Right lung (tissue), 10 donors: ENCODE data around the gene UBE2Z. TPM values are rescaled to one million over a fixed set of nuclear protein-coding genes. Genes with fewer than 3 reads are reported as not detected.
"Not testable (repeated sequence)": the region's sequence is repeated elsewhere in the genome, so short reads cannot be mapped to it uniquely, and the experiment has no call there.

Experiments used
- DNase-seq, 2 donors: peaks; one replicate each; pipeline ENCODE4 v3.0.0-alpha.2; 2013
- long read RNA-seq, 8 donors: transcript quantifications; one replicate each; lab custom pipeline, GENCODE V29; 2026
- polyA plus RNA-seq, 5 donors: library from polyadenylated mRNA; unstranded; fragments of 120-200 nt; gene quantifications; one replicate each; pipeline versions ENCODE4 v1.2.1 to v1.2.3, GENCODE V29; 2013; ENCODE audit warnings: inconsistent platforms in 1 of 5, low replicate concordance in 1 of 5; ENCODE audit not compliant: insufficient read length in 5 of 5, insufficient read depth in 1 of 5

The UBE2Z gene
- polyA plus RNA-seq: 100 to 1,000 TPM in 4 of 5 donors, 10 to 100 TPM in 1; 92.1 to 113 (median 104) TPM
- long read RNA-seq, donor 1, full-length matches to known transcripts: 35 of 42 reads
- long read RNA-seq, donor 1, partial matches to known transcripts: 7 of 42 reads
- long read RNA-seq, donor 1, other reads (novel, unspliced or antisense): 0 of 42 reads
- long read RNA-seq, donor 2, transcript UBE2Z-201 (7 exons, 3,122 nt): major isoform, 20 of 20 reads
- long read RNA-seq, donor 2, partial matches to known transcripts: 0 of 20 reads
- long read RNA-seq, donor 2, other reads (novel, unspliced or antisense): 0 of 20 reads
- long read RNA-seq, donor 3, full-length matches to known transcripts: 29 of 34 reads
- long read RNA-seq, donor 3, partial matches to known transcripts: 5 of 34 reads
- long read RNA-seq, donor 3, other reads (novel, unspliced or antisense): 0 of 34 reads
- long read RNA-seq, donor 4, full-length matches to known transcripts: 20 of 20 reads
- long read RNA-seq, donor 4, partial matches to known transcripts: 0 of 20 reads
- long read RNA-seq, donor 4, other reads (novel, unspliced or antisense): 0 of 20 reads
- long read RNA-seq, donor 5, full-length matches to known transcripts: 30 of 62 reads
- long read RNA-seq, donor 5, partial matches to known transcripts: 32 of 62 reads
- long read RNA-seq, donor 5, other reads (novel, unspliced or antisense): 0 of 62 reads
- long read RNA-seq, donor 6, full-length matches to known transcripts: 37 of 183 reads
- long read RNA-seq, donor 6, partial matches to known transcripts: 90 of 183 reads
- long read RNA-seq, donor 6, other reads (novel, unspliced or antisense): 56 of 183 reads
- long read RNA-seq, donor 7, full-length matches to known transcripts: 35 of 218 reads
- long read RNA-seq, donor 7, partial matches to known transcripts: 51 of 218 reads
- long read RNA-seq, donor 7, other reads (novel, unspliced or antisense): 132 of 218 reads
- long read RNA-seq, donor 8, transcript UBE2Z-201 (7 exons, 3,122 nt): major isoform, 6 of 8 reads
- long read RNA-seq, donor 8, partial matches to known transcripts: 0 of 8 reads
- long read RNA-seq, donor 8, other reads (novel, unspliced or antisense): 0 of 8 reads

GRCh38 chr17:48908047-48908843 lies at the start of gene UBE2Z:
Gene UBE2Z (plus strand): TSS chr17:48908407. CDS start chr17:48908504, 97 bp downstream.
- peak; percentile 96 for DNase-seq

GRCh38 chr17:48860034-48860433 lies 48.2 kb upstream of the UBE2Z start:
- DNase-seq: no peak

- DNase-seq: no peak
Observed at GRCh38 chr17:48860456-48860855, 47.8 kb upstream of the UBE2Z start.

GRCh38 chr17:48868916-48869500 lies 39.2 kb upstream of the UBE2Z start:
- no peak for DNase-seq

DNA sequence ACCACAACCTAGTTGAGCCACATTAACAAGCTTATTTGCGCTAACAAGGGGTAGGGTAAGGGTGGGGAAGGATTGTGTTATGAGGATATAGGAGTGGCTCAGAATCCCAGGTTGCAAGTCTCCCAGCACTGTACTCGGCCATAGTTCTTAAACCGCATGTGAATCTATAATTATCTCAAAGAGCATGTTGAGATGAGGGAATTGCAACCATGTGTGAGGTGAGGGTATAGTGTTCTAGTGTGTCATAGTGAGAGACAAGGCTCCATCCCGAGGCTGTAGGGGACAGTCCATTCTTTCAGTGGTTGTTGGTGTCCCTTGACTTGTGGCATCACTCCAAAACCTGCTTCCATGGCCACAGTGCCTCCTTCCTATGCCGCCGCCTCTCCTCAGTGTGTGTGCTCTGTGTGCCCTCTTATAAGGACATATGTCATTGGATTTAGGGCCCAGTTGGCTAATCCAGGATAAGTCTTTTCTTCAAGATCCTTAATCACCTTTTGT lies 38.3 kb upstream of the UBE2Z start:
- DNase-seq: no peak

- DNase-seq: no peak
Observed at GRCh38 chr17:48871035-48871550, 37.1 kb upstream of the UBE2Z start.

GRCh38 chr17:48871551-48872351 lies 36.5 kb upstream of the UBE2Z start:
- DNase-seq: no peak

- DNase-seq: not testable (repeated sequence)
Observed at GRCh38 chr17:48872409-48872808, 35.8 kb upstream of the UBE2Z start.

DNA sequence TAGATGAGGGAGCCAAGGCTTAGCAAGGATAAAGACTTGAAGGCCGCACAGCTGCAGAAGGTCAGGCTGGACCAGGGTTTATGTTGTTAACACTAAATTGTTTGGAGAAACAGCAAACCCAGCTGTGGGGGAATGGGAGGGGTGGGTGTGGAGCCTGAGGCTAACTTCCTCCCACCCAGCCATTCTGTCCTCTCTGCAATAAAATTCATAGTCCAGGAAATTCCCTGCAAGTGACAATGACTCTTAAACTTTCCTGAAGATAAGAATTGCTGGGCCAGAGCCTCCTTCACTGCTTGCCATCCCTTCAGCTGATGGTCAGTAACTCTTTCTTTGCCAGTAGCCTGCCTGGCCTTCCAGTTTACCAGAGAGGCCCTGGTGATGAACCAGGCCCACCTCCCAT lies 35.0 kb upstream of the UBE2Z start:
- peak in 1 of 2 donors; percentile 30 for DNase-seq

- no peak for DNase-seq
Observed at GRCh38 chr17:48873696-48874443, 34.3 kb upstream of the UBE2Z start.

DNA sequence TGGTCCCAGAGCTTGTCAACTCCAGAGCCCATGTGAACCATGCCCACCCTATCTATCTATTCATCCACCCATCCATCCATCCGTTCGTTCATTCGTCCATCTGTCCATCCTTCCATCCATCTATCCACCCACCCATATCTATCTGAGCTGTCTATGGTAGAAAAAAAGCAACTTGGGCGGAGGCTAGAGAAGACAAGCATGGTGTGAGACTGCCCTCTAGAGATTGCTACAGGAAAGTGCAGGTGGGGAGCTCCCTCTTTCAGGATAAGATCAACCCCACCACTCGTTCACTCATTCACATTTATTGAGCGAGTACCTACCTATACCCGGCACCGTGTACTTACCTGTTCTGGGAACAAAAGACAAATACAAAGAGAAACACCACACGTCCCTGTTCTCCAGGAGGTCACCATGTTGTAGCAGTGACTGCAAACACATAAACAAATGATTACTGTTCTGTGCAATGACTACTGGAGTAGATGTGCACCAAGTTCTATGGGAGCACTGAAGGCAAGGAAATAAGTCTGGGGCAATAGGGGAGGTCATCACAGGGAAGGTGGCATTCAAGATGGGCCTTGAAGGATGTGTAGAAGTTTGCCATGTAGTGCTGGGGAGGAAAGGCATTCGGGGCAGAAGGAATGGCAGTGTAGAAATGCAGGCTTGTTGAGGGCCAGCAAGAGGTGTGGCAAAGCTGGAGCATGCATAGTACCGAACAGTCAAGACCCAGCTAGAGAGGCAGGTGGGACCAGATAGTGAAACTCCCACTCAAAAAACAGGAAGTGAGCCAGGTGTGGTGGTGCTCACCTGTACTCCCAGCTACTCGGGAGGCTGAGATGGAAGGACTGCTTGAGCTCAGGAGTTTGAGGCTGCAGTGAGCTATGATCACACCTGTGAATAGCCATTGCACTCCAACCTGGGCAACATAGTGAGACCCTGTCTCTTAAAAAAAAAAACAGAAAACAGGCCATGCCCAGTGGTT lies 29.0 kb upstream of the UBE2Z start:
- peak; percentile 38 to 60 for DNase-seq

- no peak for DNase-seq
Observed at GRCh38 chr17:48882272-48882671, 25.9 kb upstream of the UBE2Z start.

- no peak for DNase-seq
Observed at GRCh38 chr17:48883171-48883570, 25.0 kb upstream of the UBE2Z start.

DNA sequence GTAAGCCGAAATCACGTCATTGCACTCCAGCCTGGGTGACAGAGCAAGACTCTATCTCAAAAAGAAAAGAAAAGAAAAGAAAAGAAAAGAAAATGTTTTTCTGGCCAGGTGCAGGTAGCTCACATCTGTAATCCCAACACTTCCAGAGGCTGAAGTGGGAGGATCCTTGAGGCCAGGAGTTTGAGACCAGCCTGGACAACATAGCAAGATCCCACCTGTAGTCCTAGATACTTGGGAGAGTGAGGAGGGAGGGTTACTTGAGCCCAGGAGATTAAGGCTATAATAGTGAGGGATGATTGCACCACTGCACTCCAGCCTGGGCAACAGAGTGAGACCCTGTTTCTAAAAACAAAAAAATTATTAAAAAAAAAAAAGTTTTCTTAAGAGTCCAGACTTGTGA lies 18.1 kb upstream of the UBE2Z start:
- DNase-seq: no peak

DNA sequence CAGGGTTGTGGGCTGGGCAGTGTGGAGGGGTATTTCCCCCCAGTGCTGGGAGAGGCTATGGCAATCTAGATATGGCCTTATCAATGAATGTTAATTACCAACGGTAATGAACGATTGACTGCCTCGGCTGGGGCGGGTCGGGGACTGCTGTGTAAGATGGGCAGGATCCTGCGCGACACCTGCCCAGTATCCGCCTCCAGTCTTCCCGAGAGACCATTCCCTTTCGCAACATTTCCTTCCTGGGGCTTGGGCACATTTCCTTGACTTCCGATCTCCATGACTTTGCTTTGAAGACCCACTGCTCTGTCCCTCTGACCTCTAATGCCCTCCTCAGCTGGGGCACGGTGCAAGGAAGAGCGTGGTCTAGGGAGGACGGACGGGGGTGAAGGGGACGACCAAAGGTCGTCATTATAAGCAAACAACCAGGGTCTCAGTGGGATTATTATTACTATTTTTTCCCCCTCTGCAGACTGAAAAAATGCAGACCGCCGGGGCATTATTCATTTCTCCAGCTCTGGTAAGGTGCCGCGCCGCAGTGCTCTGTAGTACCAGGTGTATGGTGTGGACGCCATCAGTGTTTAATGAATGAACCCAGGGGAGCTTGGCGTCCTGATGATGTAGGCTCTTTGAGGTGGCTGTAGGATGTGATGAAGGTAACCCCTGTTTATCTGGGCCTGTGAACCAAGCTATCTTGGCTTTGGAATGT lies 15.1 kb upstream of the UBE2Z start:
- DNase-seq: no peak

DNA sequence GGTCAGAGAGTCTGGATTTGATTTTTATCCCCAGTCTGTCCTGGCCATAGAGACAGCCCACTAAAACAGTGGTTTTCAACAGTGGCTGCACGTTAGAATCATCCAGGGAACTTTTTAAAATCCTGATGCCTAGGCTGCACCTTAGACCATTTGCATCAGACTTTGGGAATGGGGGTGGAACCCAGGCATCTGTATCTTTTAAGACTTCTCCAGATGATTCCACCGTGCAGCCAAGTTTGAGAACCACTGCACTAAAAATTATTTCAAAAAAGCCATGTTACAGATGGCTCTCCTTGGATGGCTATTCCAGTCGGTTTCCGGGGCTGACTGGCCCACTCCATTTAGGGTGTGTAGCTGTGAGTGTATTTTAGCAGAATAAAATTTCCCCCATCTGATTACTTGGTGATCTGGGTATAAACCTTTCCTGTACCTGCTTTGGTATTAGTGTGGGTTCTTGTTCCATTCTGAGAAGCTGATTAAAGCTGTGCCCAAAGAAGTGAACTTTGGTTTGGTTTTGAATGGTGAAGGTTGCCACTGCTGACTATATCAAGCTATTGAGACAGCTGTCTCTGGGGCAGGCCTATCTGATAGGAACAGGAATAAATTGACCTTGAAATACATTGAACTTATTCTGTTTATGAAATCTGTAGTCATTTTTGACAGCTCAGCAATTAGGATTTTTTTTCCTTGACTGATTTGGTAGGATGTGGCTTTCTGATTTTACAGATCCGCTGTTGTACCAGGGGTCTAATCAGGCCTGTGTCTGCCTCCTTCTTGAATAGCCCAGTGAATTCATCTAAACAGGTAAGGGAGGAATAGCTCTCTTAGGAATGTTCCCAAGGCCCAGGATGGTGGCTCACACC lies 14.3 kb upstream of the UBE2Z start:
- no peak for DNase-seq
